IPS-NIHi11 (cell line): Measurements from ENCODE around the gene SPNS1.
"Not testable (repeated sequence)": the region's sequence is repeated elsewhere in the genome, so short reads cannot be mapped to it uniquely, and the experiment has no call there.

ENCODE experiments used
- DNase-seq: peaks from one replicate; pipeline ENCODE4 v3.0.0; 2012; ENCODE audit warnings: mixed read lengths, low spot score

The SPNS1 gene

GRCh38 chr16:28974437-28975157 is at the start of gene SPNS1:
SPNS1 (plus strand) TSS chr16:28974778; CDS start chr16:28975152, 374 bp downstream.
- DNase-seq, result peak; percentile 99

GRCh38 chr16:28925386-28926228 is 49.0 kb upstream of the SPNS1 start:
- no peak for DNase-seq

GRCh38 chr16:28926284-28926683 is 48.3 kb upstream of the SPNS1 start:
- not testable (repeated sequence) for DNase-seq

GRCh38 chr16:28927815-28928214 is 46.8 kb upstream of the SPNS1 start:
- no peak for DNase-seq

- no peak for DNase-seq
Observed at GRCh38 chr16:28930203-28930602, 44.4 kb upstream of the SPNS1 start.

GRCh38 chr16:28930652-28931051 is 43.9 kb upstream of the SPNS1 start:
- DNase-seq, result no peak

- DNase-seq, result no peak
Observed at GRCh38 chr16:28931801-28932225, 42.8 kb upstream of the SPNS1 start, which contains the start of gene CD19. CD19 (plus strand) TSS chr16:28931971; CDS start chr16:28932001, 30 bp downstream.

- no peak for DNase-seq
Observed at GRCh38 chr16:28932339-28933141, 42.0 kb upstream of the SPNS1 start.

GRCh38 chr16:28933171-28933570 is 41.4 kb upstream of the SPNS1 start:
- DNase-seq, result no peak

GRCh38 chr16:28935346-28935745 is 39.2 kb upstream of the SPNS1 start:
- DNase-seq, result no peak

- DNase-seq, result peak; percentile 96
Observed at GRCh38 chr16:28935924-28936783, 38.4 kb upstream of the SPNS1 start.

- DNase-seq, result peak; percentile 17
Observed at GRCh38 chr16:28936784-28937155, 37.8 kb upstream of the SPNS1 start.

- DNase-seq, result peak; percentile 22
Observed at GRCh38 chr16:28937222-28937876, 37.2 kb upstream of the SPNS1 start.

GRCh38 chr16:28938721-28939120 is 35.9 kb upstream of the SPNS1 start:
- DNase-seq, result no peak

GRCh38 chr16:28939825-28940224 is 34.8 kb upstream of the SPNS1 start:
- DNase-seq, result not testable (repeated sequence)

- DNase-seq, result no peak
Observed at GRCh38 chr16:28943281-28943680, 31.3 kb upstream of the SPNS1 start.

- DNase-seq, result no peak
Observed at GRCh38 chr16:28946681-28947080, 27.9 kb upstream of the SPNS1 start.

GRCh38 chr16:28950648-28951409 is 23.7 kb upstream of the SPNS1 start, which contains the start of gene NFATC2IP:
NFATC2IP (plus strand) TSS chr16:28950937; CDS start chr16:28951012, 75 bp downstream.
- peak; percentile 99 for DNase-seq

GRCh38 chr16:28951410-28951943 is 23.1 kb upstream of the SPNS1 start:
- no peak for DNase-seq

GRCh38 chr16:28958216-28958615 is 16.4 kb upstream of the SPNS1 start:
- no peak for DNase-seq
